Left ventricle myocardium inferior (tissue), 1 donor: Measurements from ENCODE around the gene MPZL1. TPM values are rescaled to one million over a fixed set of nuclear protein-coding genes. Genes with fewer than 3 reads are reported as not detected.

Experiments used
- DNase-seq: peaks from one replicate; pipeline ENCODE4 v3.0.0-alpha.2; 2020
- H3K27ac ChIP-seq: fragments of 200-600 bp; replicated peaks from 2 replicates; pipeline ENCODE4 v1.8.0; 2021
- H3K27me3 ChIP-seq: fragments of 200-600 bp; 2 replicates; pipeline ENCODE4 v1.8.0; 2021; ENCODE audit warnings: low read depth
- H3K36me3 ChIP-seq: fragments of 200-600 bp; 2 replicates; pipeline ENCODE4 v1.8.0; 2021
- H3K4me1 ChIP-seq: fragments of 200-600 bp; 2 replicates; pipeline ENCODE4 v1.8.0; 2021
- H3K4me3 ChIP-seq: fragments of 200-600 bp; 2 replicates; pipeline ENCODE4 v1.8.0; 2021; ENCODE audit warnings: mild to moderate bottlenecking, moderate library complexity
- H3K9me3 ChIP-seq: fragments of 200-600 bp; replicated peaks from 2 replicates; pipeline ENCODE4 v1.8.0; 2021
- intact Hi-C: fragments of 100-400 bp; cut with micrococcal nuclease; formaldehyde crosslinking; loops from one replicate; pipeline ENCODE4 v1.11.0; 2022
- total RNA-seq: library from RNA; stranded (reverse); fragmentation: NEBNext Ultra II Directional; extraction: Animal tissue kit (Norgen Biotek cat#: 25700); gene quantifications from one replicate; pipeline ENCODE4 v1.2.1, GENCODE V29; 2021
- TF ChIP-seq, protein P1 (sequence below): fragments of 200-600 bp; IDR thresholded peaks from 2 replicates; pipeline ENCODE4 v1.8.0; 2021; ENCODE audit warnings: antibody characterized with exemption, mild to moderate bottlenecking, borderline replicate concordance
- donor health status: DM: no; HTN: yes; CAD: no; lungs with severe emphysema.

The MPZL1 gene
- total RNA-seq, 1 donor from 2014 or later, result 28.9 TPM

GRCh38 chr1:167681024-167681423, 40.8 kb upstream of the MPZL1 start:
- TF ChIP-seq, protein P1, sequence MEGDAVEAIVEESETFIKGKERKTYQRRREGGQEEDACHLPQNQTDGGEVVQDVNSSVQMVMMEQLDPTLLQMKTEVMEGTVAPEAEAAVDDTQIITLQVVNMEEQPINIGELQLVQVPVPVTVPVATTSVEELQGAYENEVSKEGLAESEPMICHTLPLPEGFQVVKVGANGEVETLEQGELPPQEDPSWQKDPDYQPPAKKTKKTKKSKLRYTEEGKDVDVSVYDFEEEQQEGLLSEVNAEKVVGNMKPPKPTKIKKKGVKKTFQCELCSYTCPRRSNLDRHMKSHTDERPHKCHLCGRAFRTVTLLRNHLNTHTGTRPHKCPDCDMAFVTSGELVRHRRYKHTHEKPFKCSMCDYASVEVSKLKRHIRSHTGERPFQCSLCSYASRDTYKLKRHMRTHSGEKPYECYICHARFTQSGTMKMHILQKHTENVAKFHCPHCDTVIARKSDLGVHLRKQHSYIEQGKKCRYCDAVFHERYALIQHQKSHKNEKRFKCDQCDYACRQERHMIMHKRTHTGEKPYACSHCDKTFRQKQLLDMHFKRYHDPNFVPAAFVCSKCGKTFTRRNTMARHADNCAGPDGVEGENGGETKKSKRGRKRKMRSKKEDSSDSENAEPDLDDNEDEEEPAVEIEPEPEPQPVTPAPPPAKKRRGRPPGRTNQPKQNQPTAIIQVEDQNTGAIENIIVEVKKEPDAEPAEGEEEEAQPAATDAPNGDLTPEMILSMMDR, result no peak
- intact Hi-C loops, result no loop called here
- H3K27me3 ChIP-seq, result no peaks in the 10 kb centered on the region
- peaks cover 99% of the 10 kb centered on the region for H3K4me1 ChIP-seq
- DNase-seq, result no peak
- peak overlapping the region; percentile 28 for H3K4me3 ChIP-seq
- H3K27ac ChIP-seq, result peak overlapping the region; percentile 93
- H3K36me3 ChIP-seq, result no peaks in the 10 kb centered on the region
- no peaks in the 10 kb centered on the region for H3K9me3 ChIP-seq

DNA sequence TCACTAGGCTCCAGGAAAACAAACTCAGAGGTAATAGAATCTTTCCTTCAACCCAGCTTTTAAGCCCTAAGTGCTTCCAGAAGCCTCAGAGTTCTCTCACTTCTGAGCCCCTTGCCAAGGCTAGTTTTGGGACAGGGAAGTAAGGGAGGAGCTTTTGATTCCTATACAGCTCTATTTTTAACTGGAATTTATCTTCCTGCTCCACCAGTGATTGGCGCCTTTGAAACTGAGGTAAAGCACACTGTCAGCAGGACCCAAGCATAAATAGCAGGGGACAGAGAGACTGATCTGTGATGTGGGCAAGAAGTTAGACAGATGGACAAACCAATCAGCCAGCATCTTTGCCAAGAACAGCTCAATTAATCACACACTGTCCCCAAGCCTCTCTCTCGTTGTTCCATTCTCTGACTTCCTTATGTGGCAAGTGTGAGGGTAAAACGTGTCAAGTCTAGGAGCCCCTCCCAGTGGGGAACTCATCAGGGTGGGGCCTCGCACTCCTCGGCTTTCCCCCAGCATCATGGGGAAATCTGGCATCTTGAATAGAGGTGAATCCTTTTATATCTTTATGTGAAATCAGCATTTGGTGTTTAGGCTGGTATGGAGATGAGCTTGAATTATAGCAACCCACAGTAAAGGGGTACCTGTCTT, 40.2 kb upstream of the MPZL1 start:
- DNase-seq, result no peak
- Histone ChIP-seq H3K4me1 (peaks cover 99% of the 10 kb centered on the region), H3K36me3 (no peaks in the 10 kb centered on the region), H3K27ac (peak overlapping the region; percentile 93), H3K9me3 (no peaks in the 10 kb centered on the region), H3K4me3 (peak overlapping the region; percentile 28), H3K27me3 (no peaks in the 10 kb centered on the region)
- intact Hi-C loops, result no loop called here
- TF ChIP-seq, protein P1, result no peak

GRCh38 chr1:167683226-167683625, 38.6 kb upstream of the MPZL1 start:
- no peaks in the 10 kb centered on the region for H3K27me3 ChIP-seq
- intact Hi-C loops, result no loop called here
- TF ChIP-seq, protein P1, result no peak
- peak overlapping the region; percentile 93 for H3K27ac ChIP-seq
- peaks cover 100% of the 10 kb centered on the region for H3K4me1 ChIP-seq
- H3K4me3 ChIP-seq, result peak overlapping the region; percentile 15
- no peaks in the 10 kb centered on the region for H3K9me3 ChIP-seq
- no peak for DNase-seq
- no peaks in the 10 kb centered on the region for H3K36me3 ChIP-seq

- Histone ChIP-seq H3K27me3 (no peaks in the 10 kb centered on the region), H3K9me3 (no peaks in the 10 kb centered on the region), H3K4me3 (peak overlapping the region; percentile 15), H3K27ac (peak overlapping the region; percentile 93), H3K36me3 (peaks cover 2% of the 10 kb centered on the region), H3K4me1 (peaks cover 99% of the 10 kb centered on the region)
- peak; percentile 45 for DNase-seq
- intact Hi-C loops, result no loop called here
- TF ChIP-seq, protein P1, result no peak
These were observed 37.9 kb upstream of the MPZL1 start for GRCh38 chr1:167683641-167684502.

DNA sequence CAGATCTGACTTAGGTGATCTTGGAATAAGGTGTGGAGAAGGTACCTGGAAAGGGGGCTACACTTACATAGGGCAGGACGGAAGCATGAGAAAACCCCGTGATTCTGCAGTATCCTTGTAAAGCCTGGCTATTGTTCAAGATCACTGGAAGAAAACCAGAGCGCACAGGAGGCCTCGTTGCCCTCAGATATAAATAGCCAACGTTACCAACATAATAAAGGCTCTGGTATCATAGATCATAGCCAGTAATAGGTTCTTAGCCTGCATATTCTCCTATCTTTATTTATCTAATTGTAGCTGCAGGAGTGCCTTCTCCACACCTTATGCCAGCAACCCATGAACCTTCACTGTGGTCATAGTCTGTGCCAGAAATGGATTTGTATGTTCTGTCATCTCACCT, 35.9 kb upstream of the MPZL1 start:
- Histone ChIP-seq H3K4me3 (no peak overlapping the region), H3K9me3 (no peaks in the 10 kb centered on the region), H3K27me3 (no peaks in the 10 kb centered on the region), H3K36me3 (peaks cover 21% of the 10 kb centered on the region), H3K4me1 (peaks cover 86% of the 10 kb centered on the region), H3K27ac (peak overlapping the region; percentile 93)
- no peak for DNase-seq
- TF ChIP-seq, protein P1, result no peak
- intact Hi-C loops, result loop anchor here (2.0 kb wide), 1 partner anchor 83 kb away; no protein-coding TSS in a partner anchor
